ENCODE results near the gene SLC25A43. TPM values are rescaled to one million over a fixed set of nuclear protein-coding genes. Genes with fewer than 3 reads are reported as not detected.
A peak's percentile ranks its signal among the peaks of the same experiment; 100 is the strongest.

SLC25A43 gene
- total and polyA plus RNA-seq, 9 of the 15 experiments (the other 6 are each of a cell fraction or from before 2014, with no cell fraction given): 1.3 to 8.4 (median 4.0) TPM

DNA sequence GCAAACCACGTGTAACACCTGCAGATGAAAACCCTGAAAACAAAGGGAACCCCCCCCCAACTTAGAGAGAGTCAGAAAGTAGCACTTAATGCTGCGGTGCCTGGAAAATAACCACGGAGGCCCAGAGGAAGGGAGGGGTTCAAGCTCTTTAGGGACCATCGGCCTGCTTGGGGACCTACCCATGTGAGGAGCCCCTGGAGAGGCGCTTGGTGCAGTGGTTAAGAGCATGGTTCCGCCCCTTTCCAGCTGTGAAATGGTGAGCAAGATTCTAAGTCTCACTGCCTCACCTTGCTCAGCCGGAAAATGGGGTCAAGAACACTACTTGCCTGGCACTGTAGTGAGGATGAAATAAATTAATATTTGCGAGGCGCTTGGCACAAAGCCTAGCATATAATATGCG is 82.9 kb downstream of the SLC25A43 start:
- ChIA-PET POLR2A (interaction anchor here (0.8 to 2.2 kb wide), 3 partner anchors 10 to 12 kb away, joined by 3 to 9 read pairs (median 3); no protein-coding TSS in a partner anchor), CTCF (ENCODE audit: low intra/inter-chr PET ratio) (no interaction called here)
- Histone ChIP-seq H3K9me3 (replicated peaks; ENCODE audit: control insufficient read depth, insufficient read depth, low read depth, low read length) (no peaks in the 10 kb centered on the region), H2AFZ (ENCODE audit: low read depth, low read length) (peak overlapping the region; percentile 85), H4K20me1 (replicated peaks; ENCODE audit: control insufficient read depth, insufficient read depth, low read length) (no peaks in the 10 kb centered on the region), H3K27ac (ENCODE audit: extremely low read depth, low read depth, low read length) (no peak overlapping the region; the same call in 2 of the 3 replicates), H3K79me2 (ENCODE audit: control insufficient read depth, insufficient read depth, low read length) (no peaks in the 10 kb centered on the region), H3K4me3 (no peak overlapping the region; the same call in 1 of the 2 replicates), H3K4me1 (replicated peaks in 1 of 2; ENCODE audit: control insufficient read depth in 2 of 2, insufficient read depth in 2 of 2, low read length in 2 of 2) (peaks cover 6 to 9% of the 10 kb centered on the region in 2 experiments; a peak in 3 of 5 replicates), H3K36me3 (ENCODE audit: control insufficient read depth, insufficient read depth, low read length) (no peaks in the 10 kb centered on the region), H3K4me2 (ENCODE audit: insufficient read depth, low read length) (peak overlapping the region; percentile 72), H3K9ac (ENCODE audit: insufficient read depth in 1 of 2, low read depth in 2 of 2, low read length in 2 of 2) (peak overlapping the region in 1 of 2 experiments; percentile 43; a peak in 2 of 4 replicates), H3K9me1 (ENCODE audit: control insufficient read depth, insufficient read depth, low read length) (no peaks in the 10 kb centered on the region), H3K27me3 (ENCODE audit: control insufficient read depth in 2 of 2, insufficient read depth in 2 of 2, low read length in 2 of 2) (no peaks in the 10 kb centered on the region)
- no peak for DNase-seq (ENCODE audit: extremely low read depth in 1 of 4, low spot score in 3 of 4)
- 83% methylated on average over 7 of the region's 10 CpGs for WGBS (ENCODE audit: insufficient coverage, low coverage, missing lambda C conversion rate)
- intact Hi-C loops (cut with micrococcal nuclease): no loop called here
- BruUV-seq (replicated peaks): no TSS peak
- no peak for FAIRE-seq
- no peak for ATAC-seq
- in situ Hi-C loops (cut with MboI): no loop called here
- TF ChIP-seq, protein P1, sequence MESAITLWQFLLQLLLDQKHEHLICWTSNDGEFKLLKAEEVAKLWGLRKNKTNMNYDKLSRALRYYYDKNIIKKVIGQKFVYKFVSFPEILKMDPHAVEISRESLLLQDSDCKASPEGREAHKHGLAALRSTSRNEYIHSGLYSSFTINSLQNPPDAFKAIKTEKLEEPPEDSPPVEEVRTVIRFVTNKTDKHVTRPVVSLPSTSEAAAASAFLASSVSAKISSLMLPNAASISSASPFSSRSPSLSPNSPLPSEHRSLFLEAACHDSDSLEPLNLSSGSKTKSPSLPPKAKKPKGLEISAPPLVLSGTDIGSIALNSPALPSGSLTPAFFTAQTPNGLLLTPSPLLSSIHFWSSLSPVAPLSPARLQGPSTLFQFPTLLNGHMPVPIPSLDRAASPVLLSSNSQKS (CRISPR knock-in tag; IDR thresholded peaks at IDR 0.05): no peak
- TF ChIP-seq CEBPG (CRISPR knock-in tag; IDR thresholded peaks at IDR 0.05): no peak
- no peak for TF ChIP-seq CEBPG (tag; conservative IDR thresholded peaks at IDR 0.05 in 1 of 2, IDR thresholded peaks at IDR 0.05 in 1 of 2)
- no peak for TF ChIP-seq ASH1L (IDR thresholded peaks at IDR 0.05; ENCODE audit: borderline replicate concordance, low read depth, partially characterized antibody)
- TF ChIP-seq, protein P2, sequence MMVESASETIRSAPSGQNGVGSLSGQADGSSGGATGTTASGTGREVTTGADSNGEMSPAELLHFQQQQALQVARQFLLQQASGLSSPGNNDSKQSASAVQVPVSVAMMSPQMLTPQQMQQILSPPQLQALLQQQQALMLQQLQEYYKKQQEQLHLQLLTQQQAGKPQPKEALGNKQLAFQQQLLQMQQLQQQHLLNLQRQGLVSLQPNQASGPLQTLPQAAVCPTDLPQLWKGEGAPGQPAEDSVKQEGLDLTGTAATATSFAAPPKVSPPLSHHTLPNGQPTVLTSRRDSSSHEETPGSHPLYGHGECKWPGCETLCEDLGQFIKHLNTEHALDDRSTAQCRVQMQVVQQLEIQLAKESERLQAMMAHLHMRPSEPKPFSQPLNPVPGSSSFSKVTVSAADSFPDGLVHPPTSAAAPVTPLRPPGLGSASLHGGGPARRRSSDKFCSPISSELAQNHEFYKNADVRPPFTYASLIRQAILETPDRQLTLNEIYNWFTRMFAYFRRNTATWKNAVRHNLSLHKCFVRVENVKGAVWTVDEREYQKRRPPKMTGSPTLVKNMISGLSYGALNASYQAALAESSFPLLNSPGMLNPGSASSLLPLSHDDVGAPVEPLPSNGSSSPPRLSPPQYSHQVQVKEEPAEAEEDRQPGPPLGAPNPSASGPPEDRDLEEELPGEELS (CRISPR knock-in tag; IDR thresholded peaks at IDR 0.05; ENCODE audit: borderline replicate concordance): no peak
- no peak for TF ChIP-seq POU5F1 (IDR thresholded peaks at IDR 0.05; ENCODE audit: borderline replicate concordance, low read depth, low read length, partially characterized antibody)
- TF ChIP-seq RBM22 (IDR thresholded peaks at IDR 0.05; ENCODE audit: low read depth, low read length, poor library complexity, severe bottlenecking): no peak
- TF ChIP-seq GATA2 (CRISPR knock-in tag; IDR thresholded peaks at IDR 0.05): no peak
- TF ChIP-seq KDM1A (IDR thresholded peaks at IDR 0.05): peak in 1 of 2 experiments; percentile 28; a peak in 1 of 4 replicates
- TF ChIP-seq NUFIP1 (IDR thresholded peaks at IDR 0.05; ENCODE audit: partially characterized antibody): no peak
- TF ChIP-seq, protein P3, sequence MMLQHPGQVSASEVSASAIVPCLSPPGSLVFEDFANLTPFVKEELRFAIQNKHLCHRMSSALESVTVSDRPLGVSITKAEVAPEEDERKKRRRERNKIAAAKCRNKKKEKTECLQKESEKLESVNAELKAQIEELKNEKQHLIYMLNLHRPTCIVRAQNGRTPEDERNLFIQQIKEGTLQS (IDR thresholded peaks at IDR 0.05): no peak
- TF ChIP-seq, protein P3 (CRISPR knock-in tag; conservative IDR thresholded peaks at IDR 0.05): no peak
- TF ChIP-seq, protein P4, sequence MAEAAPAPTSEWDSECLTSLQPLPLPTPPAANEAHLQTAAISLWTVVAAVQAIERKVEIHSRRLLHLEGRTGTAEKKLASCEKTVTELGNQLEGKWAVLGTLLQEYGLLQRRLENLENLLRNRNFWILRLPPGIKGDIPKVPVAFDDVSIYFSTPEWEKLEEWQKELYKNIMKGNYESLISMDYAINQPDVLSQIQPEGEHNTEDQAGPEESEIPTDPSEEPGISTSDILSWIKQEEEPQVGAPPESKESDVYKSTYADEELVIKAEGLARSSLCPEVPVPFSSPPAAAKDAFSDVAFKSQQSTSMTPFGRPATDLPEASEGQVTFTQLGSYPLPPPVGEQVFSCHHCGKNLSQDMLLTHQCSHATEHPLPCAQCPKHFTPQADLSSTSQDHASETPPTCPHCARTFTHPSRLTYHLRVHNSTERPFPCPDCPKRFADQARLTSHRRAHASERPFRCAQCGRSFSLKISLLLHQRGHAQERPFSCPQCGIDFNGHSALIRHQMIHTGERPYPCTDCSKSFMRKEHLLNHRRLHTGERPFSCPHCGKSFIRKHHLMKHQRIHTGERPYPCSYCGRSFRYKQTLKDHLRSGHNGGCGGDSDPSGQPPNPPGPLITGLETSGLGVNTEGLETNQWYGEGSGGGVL (CRISPR knock-in tag; IDR thresholded peaks at IDR 0.05): no peak
- no peak for TF ChIP-seq POLR2H (tag; IDR thresholded peaks at IDR 0.05; ENCODE audit: low read depth)
- TF ChIP-seq BCOR (IDR thresholded peaks at IDR 0.05): peak; percentile 6; the same call in 1 of the 2 replicates
- TF ChIP-seq IRF2 (CRISPR knock-in tag; IDR thresholded peaks at IDR 0.05): no peak
